CD4-positive, CD25-positive, alpha-beta regulatory T cell (primary cell): Measurements from ENCODE around the gene NCOR2. TPM values are rescaled to one million over a fixed set of nuclear protein-coding genes. Genes with fewer than 3 reads are reported as not detected.

ENCODE experiments used
- ATAC-seq, 2 donors: fragments of 150-1000 bp; cut with Tn5 transposase; one replicate each; pipeline ENCODE4 v1.10.0; 2021; ENCODE audit warnings: low read depth in 2 of 2, moderate number of reproducible peaks in 2 of 2, moderate library complexity in 1 of 2
- DNase-seq, 3 donors: peaks; one replicate each; pipeline versions ENCODE4 v3.0.0 to v3.0.0-alpha.2; 2012 to 2022; ENCODE audit warnings: mixed read lengths in 1 of 3
- H3K27ac ChIP-seq: one replicate; pipeline ENCODE4 v1.7.0; 2013; ENCODE audit warnings: mild to moderate bottlenecking, low read length; ENCODE audit not compliant: insufficient read depth, poor library complexity, severe bottlenecking
- H3K27me3 ChIP-seq: one replicate; pipeline ENCODE4 v1.7.0; 2013; ENCODE audit warnings: low read length; ENCODE audit not compliant: control insufficient read depth, insufficient read depth
- H3K36me3 ChIP-seq: one replicate; pipeline ENCODE4 v1.7.0; 2013; ENCODE audit warnings: mild to moderate bottlenecking, low read length, moderate library complexity; ENCODE audit not compliant: control insufficient read depth, insufficient read depth
- H3K4me1 ChIP-seq: 2 replicates; pipeline ENCODE4 v1.7.0; 2013; ENCODE audit warnings: mild to moderate bottlenecking, low read length; ENCODE audit not compliant: insufficient read depth, control insufficient read depth, poor library complexity, severe bottlenecking
- H3K4me3 ChIP-seq: one replicate; pipeline ENCODE4 v1.7.0; 2013; ENCODE audit warnings: low read depth, mild to moderate bottlenecking, low read length, moderate library complexity
- H3K9me3 ChIP-seq, 2 experiments: 1 replicate in 1 of 2; 2 replicates in 1 of 2; pipeline ENCODE4 v1.7.0; 2013; ENCODE audit warnings: low read length in 2 of 2, mild to moderate bottlenecking in 1 of 2, moderate library complexity in 1 of 2; ENCODE audit not compliant: control insufficient read depth in 2 of 2
- H3K27ac Mint-ChIP-seq, 3 donors: one replicate each; pipeline ENCODE4 v1.8.0; 2020 to 2022; ENCODE audit warnings: mild to moderate bottlenecking in 3 of 3, mixed read lengths in 3 of 3, moderate library complexity in 2 of 3
- H3K27me3 Mint-ChIP-seq: one replicate; pipeline ENCODE4 v1.8.0; 2022; ENCODE audit warnings: mild to moderate bottlenecking, mixed read lengths
- H3K36me3 Mint-ChIP-seq: one replicate; pipeline ENCODE4 v1.8.0; 2020; ENCODE audit warnings: mixed read lengths
- H3K4me1 Mint-ChIP-seq, 4 donors: one replicate each; pipeline ENCODE4 v1.8.0; 2020 to 2022; ENCODE audit warnings: mixed read lengths in 4 of 4, mild to moderate bottlenecking in 1 of 4
- H3K4me3 Mint-ChIP-seq, 4 donors: one replicate each; pipeline ENCODE4 v1.8.0; 2020 to 2022; ENCODE audit warnings: mild to moderate bottlenecking in 4 of 4, mixed read lengths in 4 of 4, moderate library complexity in 3 of 4
- H3K9me3 Mint-ChIP-seq, 7 donors: one replicate each; pipeline ENCODE4 v1.8.0; 2020 to 2022; ENCODE audit warnings: mixed read lengths in 7 of 7, mild to moderate bottlenecking in 3 of 7, moderate library complexity in 2 of 7
- polyA plus RNA-seq, 4 donors: library from polyadenylated mRNA; unstranded; fragments of 300-500 nt; fragmentation: Illumina TruSeq; gene quantifications; one replicate each; pipeline ENCODE4 v1.2.3, GENCODE V29; 2021
- total RNA-seq: library from RNA; stranded (reverse); gene quantifications from one replicate; pipeline ENCODE4 v1.2.3, GENCODE V29; 2022

NCOR2 gene
- total and polyA plus RNA-seq, 5 donors from 2014 or later = 2.0 to 134 (median 2.5) TPM

GRCh38 chr12:124555168-124556073 lies 12.0 kb downstream of the NCOR2 start:
- Histone ChIP-seq H3K9me3 (no peaks in the 10 kb centered on the region), H3K27ac (no peak overlapping the region), H3K4me3 (no peak overlapping the region), H3K4me1 (peaks cover 22% of the 10 kb centered on the region), H3K27me3 (no peaks in the 10 kb centered on the region), H3K36me3 (no peaks in the 10 kb centered on the region)
- Mint-ChIP-seq H3K36me3 (peaks cover 4% of the 10 kb centered on the region), H3K27ac (no peak overlapping the region), H3K9me3 (no peaks in the 10 kb centered on the region), H3K4me1 (peaks cover 6 to 76% (median 17%) of the 10 kb centered on the region in 4 donors), H3K27me3 (peaks cover 4% of the 10 kb centered on the region), H3K4me3 (peak overlapping the region in 3 of 4 donors; percentile 32 to 46 (median 41))
- ATAC-seq = no peak
- DNase-seq = no peak

GRCh38 chr12:124554429-124555029 lies 12.9 kb downstream of the NCOR2 start:
- no peaks in the 10 kb centered on the region for H3K27me3 ChIP-seq
- Mint-ChIP-seq H3K36me3 (no peaks in the 10 kb centered on the region), H3K4me3 (peak overlapping the region in 2 of 4 donors; percentile 36 to 38), H3K27ac (peak overlapping the region in 1 of 3 donors; percentile 55), H3K9me3 (no peaks in the 10 kb centered on the region), H3K4me1 (peaks cover 6 to 79% (median 23%) of the 10 kb centered on the region in 4 donors), H3K27me3 (peaks cover 4% of the 10 kb centered on the region)
- H3K4me1 ChIP-seq = peaks cover 31% of the 10 kb centered on the region
- H3K9me3 ChIP-seq = no peaks in the 10 kb centered on the region
- no peak overlapping the region for H3K27ac ChIP-seq
- no peak overlapping the region for H3K4me3 ChIP-seq
- no peaks in the 10 kb centered on the region for H3K36me3 ChIP-seq
- DNase-seq = no peak
- no peak for ATAC-seq

- no peak overlapping the region for H3K4me3 ChIP-seq
- Mint-ChIP-seq H3K36me3 (no peaks in the 10 kb centered on the region), H3K27ac (peak overlapping the region in 2 of 3 donors; percentile 23 to 55), H3K27me3 (peaks cover 4% of the 10 kb centered on the region), H3K4me3 (peak overlapping the region in 2 of 4 donors; percentile 19 to 38), H3K4me1 (peaks cover 7 to 78% (median 23%) of the 10 kb centered on the region in 4 donors), H3K9me3 (no peaks in the 10 kb centered on the region)
- no peak overlapping the region for H3K27ac ChIP-seq
- no peaks in the 10 kb centered on the region for H3K36me3 ChIP-seq
- DNase-seq (no peak), ATAC-seq (no peak)
- no peaks in the 10 kb centered on the region for H3K9me3 ChIP-seq
- H3K27me3 ChIP-seq = no peaks in the 10 kb centered on the region
- H3K4me1 ChIP-seq = peaks cover 36% of the 10 kb centered on the region
These were observed 13.5 kb downstream of the NCOR2 start for GRCh38 chr12:124553862-124554428.

- no peak overlapping the region for H3K4me3 Mint-ChIP-seq
- Histone ChIP-seq H3K27me3 (no peaks in the 10 kb centered on the region), H3K9me3 (no peaks in the 10 kb centered on the region), H3K4me3 (no peak overlapping the region), H3K36me3 (no peaks in the 10 kb centered on the region), H3K27ac (no peak overlapping the region), H3K4me1 (peaks cover 39% of the 10 kb centered on the region)
- H3K36me3 Mint-ChIP-seq = no peaks in the 10 kb centered on the region
- no peaks in the 10 kb centered on the region for H3K9me3 Mint-ChIP-seq
- H3K27ac Mint-ChIP-seq = peak overlapping the region in 2 of 3 donors; percentile 36 to 43
- no peak for DNase-seq
- H3K27me3 Mint-ChIP-seq = peaks cover 4% of the 10 kb centered on the region
- no peak for ATAC-seq
- peaks cover 11 to 83% (median 30%) of the 10 kb centered on the region in 4 donors for H3K4me1 Mint-ChIP-seq
These were observed 15.9 kb downstream of the NCOR2 start for GRCh38 chr12:124551268-124552144.

- H3K36me3 Mint-ChIP-seq = no peaks in the 10 kb centered on the region
- H3K4me3 Mint-ChIP-seq = peak overlapping the region in 1 of 4 donors; percentile 36
- no peaks in the 10 kb centered on the region for H3K9me3 Mint-ChIP-seq
- Histone ChIP-seq H3K4me1 (peaks cover 50% of the 10 kb centered on the region), H3K27ac (no peak overlapping the region), H3K9me3 (no peaks in the 10 kb centered on the region), H3K36me3 (no peaks in the 10 kb centered on the region), H3K27me3 (no peaks in the 10 kb centered on the region), H3K4me3 (no peak overlapping the region)
- H3K27ac Mint-ChIP-seq = peak overlapping the region in 2 of 3 donors; percentile 17 to 36
- DNase-seq = no peak
- H3K4me1 Mint-ChIP-seq = peaks cover 11 to 83% (median 37%) of the 10 kb centered on the region in 4 donors
- peaks cover 4% of the 10 kb centered on the region for H3K27me3 Mint-ChIP-seq
- ATAC-seq = no peak
These were observed 17.0 kb downstream of the NCOR2 start for GRCh38 chr12:124550123-124551089.

- no peak overlapping the region for H3K27ac Mint-ChIP-seq
- no peaks in the 10 kb centered on the region for H3K27me3 Mint-ChIP-seq
These were observed 17.8 kb downstream of the NCOR2 start for GRCh38 chr12:124549629-124550028.

More at GRCh38 chr12:124549629-124550028, 17.8 kb downstream of the NCOR2 start:
- H3K4me1 ChIP-seq = peaks cover 53% of the 10 kb centered on the region
- no peaks in the 10 kb centered on the region for H3K9me3 ChIP-seq
- peak overlapping the region in 1 of 4 donors; percentile 46 for H3K4me3 Mint-ChIP-seq
- peaks cover 11 to 83% (median 37%) of the 10 kb centered on the region in 4 donors for H3K4me1 Mint-ChIP-seq
- DNase-seq (no peak), ATAC-seq (no peak)
- no peak overlapping the region for H3K27ac ChIP-seq
- no peaks in the 10 kb centered on the region for H3K27me3 ChIP-seq
- H3K9me3 Mint-ChIP-seq = no peaks in the 10 kb centered on the region
- no peak overlapping the region for H3K4me3 ChIP-seq
- H3K36me3 ChIP-seq = no peaks in the 10 kb centered on the region
- no peaks in the 10 kb centered on the region for H3K36me3 Mint-ChIP-seq
